OCI-LY7 (cell line): ENCODE measurements around the gene PPP1R9A.

ENCODE experiments used
- EZH2phosphoT487 ChIP-seq: fragments of 200-600 bp; sonication (generic); IDR thresholded peaks from 2 replicates; pipeline ENCODE4 v1.6.1; 2018; ENCODE audit warnings: low read depth, borderline replicate concordance, mild to moderate bottlenecking, mixed run types, antibody characterized with exemption, low read length, moderate library complexity, mixed read lengths
- TF ChIP-seq, protein P1 (sequence below): fragments of 200-600 bp; sonication (generic); conservative IDR thresholded peaks from 2 replicates; pipeline ENCODE4 v1.5.1; 2014; ENCODE audit warnings: mild to moderate bottlenecking, antibody characterized with exemption, low read length, moderate library complexity, mixed read lengths

DNA sequence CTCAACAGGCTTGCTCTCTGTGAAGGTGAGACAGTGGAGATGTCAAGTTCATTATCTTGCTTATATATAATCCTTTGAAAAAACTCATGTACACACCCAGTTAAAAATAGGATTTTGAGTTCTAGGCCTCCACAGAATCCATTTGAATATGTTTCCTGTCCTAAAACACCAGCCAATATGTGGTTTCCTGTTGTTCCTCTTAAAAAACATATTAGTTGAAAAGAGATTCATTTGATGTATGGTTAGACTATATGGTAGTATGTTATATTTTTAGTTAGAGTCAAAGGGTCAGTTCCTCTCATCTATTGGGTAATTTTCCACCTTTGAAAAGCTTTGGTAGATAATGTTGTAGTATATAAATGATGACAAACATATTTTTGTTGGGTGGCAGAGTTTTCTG, 16.0 kb downstream of the PPP1R9A start:
- TF ChIP-seq, protein P1, sequence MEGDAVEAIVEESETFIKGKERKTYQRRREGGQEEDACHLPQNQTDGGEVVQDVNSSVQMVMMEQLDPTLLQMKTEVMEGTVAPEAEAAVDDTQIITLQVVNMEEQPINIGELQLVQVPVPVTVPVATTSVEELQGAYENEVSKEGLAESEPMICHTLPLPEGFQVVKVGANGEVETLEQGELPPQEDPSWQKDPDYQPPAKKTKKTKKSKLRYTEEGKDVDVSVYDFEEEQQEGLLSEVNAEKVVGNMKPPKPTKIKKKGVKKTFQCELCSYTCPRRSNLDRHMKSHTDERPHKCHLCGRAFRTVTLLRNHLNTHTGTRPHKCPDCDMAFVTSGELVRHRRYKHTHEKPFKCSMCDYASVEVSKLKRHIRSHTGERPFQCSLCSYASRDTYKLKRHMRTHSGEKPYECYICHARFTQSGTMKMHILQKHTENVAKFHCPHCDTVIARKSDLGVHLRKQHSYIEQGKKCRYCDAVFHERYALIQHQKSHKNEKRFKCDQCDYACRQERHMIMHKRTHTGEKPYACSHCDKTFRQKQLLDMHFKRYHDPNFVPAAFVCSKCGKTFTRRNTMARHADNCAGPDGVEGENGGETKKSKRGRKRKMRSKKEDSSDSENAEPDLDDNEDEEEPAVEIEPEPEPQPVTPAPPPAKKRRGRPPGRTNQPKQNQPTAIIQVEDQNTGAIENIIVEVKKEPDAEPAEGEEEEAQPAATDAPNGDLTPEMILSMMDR, result no peak
- no peak for TF ChIP-seq EZH2phosphoT487
